Measurements from ENCODE around the gene VWF.

VWF gene

GRCh38 chr12:6056406-6057240 is 67.8 kb downstream of the VWF start:
- DNase-seq, result no peak

DNA sequence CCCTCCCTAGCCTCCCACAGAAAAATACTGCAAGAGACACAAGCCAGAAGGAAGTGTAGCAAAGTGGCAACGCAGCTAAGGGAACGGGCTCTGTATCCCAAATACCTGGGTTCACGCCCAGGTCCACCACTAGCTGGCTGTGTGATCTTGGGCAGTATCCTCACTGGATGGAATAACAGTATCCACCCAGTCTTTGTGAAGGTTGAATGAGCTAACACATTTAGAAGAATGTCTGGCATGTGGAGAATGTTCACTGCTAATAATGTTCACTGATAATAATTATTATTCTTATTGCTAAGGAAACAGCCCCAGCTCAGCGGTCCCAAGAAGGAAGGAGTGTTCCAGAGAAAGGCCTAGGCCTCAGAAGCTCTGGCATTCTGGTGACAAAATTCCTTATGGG is 70.9 kb downstream of the VWF start:
- DNase-seq, result no peak

DNA sequence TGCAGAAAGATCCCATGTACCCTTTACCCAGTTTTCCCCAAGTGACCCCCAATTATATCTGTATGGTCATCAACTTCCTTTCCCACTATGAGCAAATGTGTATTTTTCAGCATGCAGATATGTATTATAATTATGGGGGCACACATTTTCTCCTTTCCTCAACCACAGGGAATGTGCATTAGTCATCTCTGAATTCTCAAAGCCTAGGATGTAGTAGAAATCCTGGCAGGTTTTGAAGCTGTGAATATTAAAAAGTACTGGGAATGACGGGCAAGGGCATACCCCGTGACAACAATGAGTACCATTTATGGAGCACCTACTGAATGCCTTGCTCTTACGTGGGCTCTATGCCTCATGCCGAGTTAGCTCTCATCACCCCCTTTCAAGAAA is 71.5 kb downstream of the VWF start:
- no peak for DNase-seq

DNA sequence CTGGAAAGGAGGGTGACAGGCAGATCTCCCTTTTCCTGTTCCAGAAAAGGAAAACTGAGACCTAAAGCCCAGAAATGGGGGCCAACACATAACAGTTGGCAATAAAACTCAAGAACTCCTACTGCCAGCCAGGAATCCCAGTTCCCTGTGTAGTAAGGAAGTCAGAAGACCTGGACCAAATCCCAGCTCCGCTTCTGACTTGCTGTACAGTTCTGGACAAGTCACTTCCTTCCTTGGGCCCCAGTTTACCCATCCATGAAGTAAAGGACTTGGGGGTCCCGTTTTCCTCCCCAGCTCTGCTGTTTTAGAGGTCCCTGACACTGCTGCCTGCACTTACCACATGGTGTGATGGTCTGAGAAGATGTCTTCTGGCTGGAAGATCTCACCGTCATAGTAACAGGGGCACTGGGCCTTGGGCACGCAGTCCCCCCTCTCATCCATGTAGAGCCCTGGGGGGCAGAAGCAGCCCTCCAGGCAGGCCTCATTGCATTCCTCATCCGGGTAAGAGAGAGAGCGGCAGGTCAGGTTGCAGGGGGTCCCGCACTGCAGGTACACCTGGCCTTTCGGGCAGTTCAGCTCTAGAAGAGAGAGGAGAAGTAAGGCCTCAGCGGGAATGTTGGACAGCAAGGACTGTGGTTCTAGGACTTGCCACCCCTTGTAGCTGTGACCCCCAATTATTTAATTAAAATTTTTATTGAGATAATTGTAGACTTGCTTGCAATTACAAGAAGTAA is 72.1 kb downstream of the VWF start:
- DNase-seq, result no peak

- DNase-seq, result no peak
Observed at GRCh38 chr12:6049992-6050391, 74.5 kb downstream of the VWF start.

GRCh38 chr12:6049587-6049986 is 74.9 kb downstream of the VWF start:
- DNase-seq, result no peak

- DNase-seq, result no peak
Observed at GRCh38 chr12:6047249-6048237, 76.9 kb downstream of the VWF start.

GRCh38 chr12:6046511-6047180 is 77.8 kb downstream of the VWF start:
- DNase-seq, result no peak

DNA sequence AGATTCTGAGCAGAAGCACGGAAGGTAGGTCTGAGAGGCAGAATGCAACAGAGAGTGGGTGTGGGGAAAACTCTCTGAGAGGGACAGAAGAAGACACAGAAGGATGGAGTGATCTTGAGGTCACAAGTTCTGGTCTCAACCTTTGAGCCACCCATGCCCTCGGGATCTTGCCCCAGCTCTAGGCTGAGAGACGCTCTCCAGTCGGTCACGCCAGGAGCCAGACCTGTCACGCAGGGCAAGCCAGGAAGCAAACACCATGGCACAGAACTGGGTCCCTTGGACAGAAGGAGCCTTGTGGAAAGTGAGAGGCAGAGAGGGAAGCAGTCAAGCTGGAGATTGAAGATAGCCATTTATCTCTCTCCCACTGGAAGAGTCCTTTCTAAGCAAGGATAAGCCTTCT is 79.0 kb downstream of the VWF start:
- DNase-seq, result no peak

GRCh38 chr12:6044082-6044481 is 80.4 kb downstream of the VWF start:
- DNase-seq, result no peak

DNA sequence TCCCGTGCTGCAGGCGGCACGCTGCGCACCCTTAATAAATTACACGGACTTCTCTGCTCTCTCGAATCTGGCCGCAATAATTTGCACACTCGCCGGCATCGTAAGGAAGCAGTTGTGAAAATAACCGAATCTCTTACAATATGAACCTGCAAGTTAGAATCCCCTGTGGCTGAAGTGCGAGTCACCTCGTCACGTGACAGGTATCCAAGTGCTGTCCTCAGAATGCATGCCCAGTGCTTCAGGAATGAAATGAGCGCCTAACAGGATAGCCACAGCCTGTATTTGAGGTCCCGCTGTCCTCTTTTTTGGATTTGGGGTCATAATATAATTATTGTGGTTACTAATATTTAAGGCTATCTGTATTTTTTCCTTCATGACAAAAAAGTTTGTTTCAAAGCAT is 82.0 kb downstream of the VWF start:
- DNase-seq, result no peak

DNA sequence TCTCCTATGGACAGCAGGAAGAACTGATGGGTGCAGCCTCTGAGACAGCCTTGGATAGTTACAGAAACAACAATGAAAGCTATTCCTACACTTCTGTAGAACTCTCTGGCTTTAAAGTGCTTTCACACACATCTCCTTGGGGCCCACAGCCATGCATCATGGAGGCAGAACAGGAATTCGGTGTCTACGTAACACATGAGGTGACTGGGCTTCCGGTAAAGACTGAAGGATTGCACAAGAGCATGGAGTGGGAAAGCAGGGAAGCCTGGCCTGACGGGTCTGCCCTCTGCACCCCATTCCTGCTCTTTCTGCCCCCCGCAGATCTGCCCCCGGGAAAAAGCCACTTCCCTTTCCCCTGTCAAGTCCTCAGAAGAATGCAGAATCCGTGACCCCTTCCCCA is 82.6 kb downstream of the VWF start:
- DNase-seq, result no peak

DNA sequence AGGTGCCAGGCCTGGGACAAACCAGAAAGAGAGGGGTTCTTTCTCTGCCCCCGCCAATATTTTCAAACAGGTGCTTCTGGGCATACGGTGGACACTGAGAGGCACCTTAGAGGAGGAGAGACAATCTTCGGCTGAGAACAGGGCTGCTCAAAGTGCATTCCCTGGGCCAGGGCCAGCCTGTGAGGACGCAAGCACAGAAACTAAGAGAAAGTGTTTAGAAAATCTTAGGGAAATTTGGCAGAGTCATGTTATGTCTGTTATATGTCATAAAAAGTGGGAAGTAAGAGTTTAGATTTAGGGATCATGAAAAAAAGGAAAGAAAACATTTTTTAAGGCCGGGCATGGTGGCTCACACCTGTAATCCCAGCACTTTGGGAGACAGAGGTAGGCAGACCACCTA is 83.7 kb downstream of the VWF start:
- DNase-seq, result no peak

DNA sequence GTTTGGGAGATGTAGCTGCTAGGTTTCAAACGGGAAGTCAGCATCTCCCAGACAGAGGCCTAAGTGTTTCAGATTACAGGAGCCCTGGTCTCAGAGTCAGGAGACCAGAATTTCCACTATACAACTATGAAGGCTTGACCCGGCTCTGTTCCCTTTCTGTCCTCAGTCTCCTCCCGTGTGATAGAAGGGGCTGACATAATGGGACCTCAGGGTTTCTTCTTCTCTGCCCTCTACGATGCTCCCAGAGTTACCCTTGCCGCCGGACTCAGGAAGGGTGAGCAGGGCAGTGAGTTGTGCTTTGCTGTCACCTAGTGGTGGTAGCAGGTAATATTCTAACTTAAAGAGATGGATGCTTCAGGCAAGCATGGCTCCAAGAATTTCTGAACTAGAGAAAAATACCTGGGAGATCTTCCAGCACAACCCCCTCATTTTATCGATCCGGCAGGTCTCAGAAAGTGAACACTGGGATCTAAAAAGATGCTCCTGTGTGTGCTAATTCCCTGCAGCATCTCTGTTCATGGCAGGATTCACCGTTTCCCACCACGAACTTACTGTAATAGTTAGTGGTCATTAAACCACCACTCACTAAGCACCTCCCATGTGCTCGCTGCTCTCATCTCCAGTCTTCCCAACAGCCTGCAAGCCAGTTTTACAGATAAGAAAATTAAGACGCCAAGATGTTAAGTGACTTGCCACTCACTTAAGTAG is 84.4 kb downstream of the VWF start:
- DNase-seq, result peak; percentile 46

- no peak for DNase-seq
Observed at GRCh38 chr12:6038160-6038559, 86.3 kb downstream of the VWF start.

- no peak for DNase-seq
Observed at GRCh38 chr12:6037459-6037858, 87.0 kb downstream of the VWF start.

DNA sequence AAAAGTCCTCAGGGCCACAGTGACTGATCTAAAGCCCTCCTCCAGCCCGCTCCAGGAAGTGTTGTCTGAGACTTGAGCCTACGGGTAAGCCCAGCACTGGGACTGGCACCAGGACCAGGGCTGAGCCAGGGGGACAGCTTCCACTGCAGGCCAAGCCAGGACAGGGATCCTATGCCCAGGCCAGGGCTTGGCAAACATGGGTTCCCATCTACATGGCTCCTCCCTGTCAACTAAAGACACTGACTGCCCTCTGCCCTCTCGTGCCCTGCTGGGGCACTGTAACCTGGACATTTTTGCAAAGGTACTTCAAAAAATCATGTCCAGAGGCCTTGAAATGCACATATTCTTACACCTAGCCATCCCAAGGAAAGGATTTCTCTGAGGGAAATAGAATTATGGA is 88.0 kb downstream of the VWF start:
- DNase-seq, result no peak

DNA sequence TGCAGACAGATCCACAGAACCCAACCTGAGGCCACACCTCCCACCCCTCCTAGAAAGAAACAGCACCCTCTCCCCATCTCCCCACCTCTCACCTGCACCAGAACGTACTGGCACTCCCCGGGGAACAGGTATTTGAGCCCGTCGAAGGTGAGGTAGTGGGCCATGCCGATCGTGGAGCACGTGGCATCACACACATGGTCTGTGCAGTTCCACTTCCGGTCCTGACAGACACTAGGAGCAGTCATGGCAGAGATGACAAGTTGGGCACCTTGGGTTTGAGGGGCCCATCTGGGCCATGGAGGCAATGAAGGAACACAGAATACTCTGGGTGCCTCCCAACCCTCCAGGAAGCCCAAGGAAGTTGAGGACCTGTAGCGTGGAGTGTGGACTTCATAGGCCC is 89.9 kb downstream of the VWF start:
- DNase-seq, result no peak

- no peak for DNase-seq
Observed at GRCh38 chr12:6033546-6033945, 90.9 kb downstream of the VWF start.

DNA sequence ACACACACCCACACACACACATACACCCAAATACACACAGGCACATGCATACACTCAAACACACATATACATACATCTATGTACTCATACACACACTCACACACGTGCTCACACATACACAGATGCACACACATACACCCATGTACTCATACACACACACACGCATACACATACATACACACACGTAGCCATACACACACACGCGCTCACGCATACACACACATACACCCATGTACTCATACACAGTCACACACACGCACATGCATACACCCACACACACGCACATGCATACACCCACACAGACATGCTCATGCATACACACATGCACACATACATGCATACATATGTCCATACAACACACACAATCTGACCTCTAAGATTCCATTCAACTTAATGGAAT is 91.7 kb downstream of the VWF start:
- DNase-seq, result no peak

DNA sequence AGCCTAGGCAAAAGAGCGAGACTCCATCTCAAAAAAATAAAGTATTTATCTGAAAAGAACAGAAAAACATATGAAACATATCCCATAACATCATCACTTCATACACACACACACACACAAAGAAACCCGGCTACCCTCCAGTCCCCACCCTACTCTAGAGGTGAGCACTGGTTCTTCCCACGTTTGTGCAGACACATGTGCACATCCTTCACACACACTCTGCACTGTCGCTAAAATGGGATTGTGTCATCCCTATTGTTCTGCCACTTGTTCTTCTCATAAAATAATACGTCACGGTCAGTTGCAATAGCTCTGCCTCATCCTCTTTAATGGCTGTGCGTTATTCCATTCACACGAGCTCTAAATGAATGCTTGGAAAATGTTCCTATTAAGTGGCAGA is 93.5 kb downstream of the VWF start:
- no peak for DNase-seq

- no peak for DNase-seq
Observed at GRCh38 chr12:6030081-6030480, 94.4 kb downstream of the VWF start.
